ENCODE measurements around the gene IRF2BPL. TPM values are rescaled to one million over a fixed set of nuclear protein-coding genes. Genes with fewer than 3 reads are reported as not detected.

The IRF2BPL gene
- total RNA-seq, 2 donors from 2014 or later = 113 to 141 TPM

DNA sequence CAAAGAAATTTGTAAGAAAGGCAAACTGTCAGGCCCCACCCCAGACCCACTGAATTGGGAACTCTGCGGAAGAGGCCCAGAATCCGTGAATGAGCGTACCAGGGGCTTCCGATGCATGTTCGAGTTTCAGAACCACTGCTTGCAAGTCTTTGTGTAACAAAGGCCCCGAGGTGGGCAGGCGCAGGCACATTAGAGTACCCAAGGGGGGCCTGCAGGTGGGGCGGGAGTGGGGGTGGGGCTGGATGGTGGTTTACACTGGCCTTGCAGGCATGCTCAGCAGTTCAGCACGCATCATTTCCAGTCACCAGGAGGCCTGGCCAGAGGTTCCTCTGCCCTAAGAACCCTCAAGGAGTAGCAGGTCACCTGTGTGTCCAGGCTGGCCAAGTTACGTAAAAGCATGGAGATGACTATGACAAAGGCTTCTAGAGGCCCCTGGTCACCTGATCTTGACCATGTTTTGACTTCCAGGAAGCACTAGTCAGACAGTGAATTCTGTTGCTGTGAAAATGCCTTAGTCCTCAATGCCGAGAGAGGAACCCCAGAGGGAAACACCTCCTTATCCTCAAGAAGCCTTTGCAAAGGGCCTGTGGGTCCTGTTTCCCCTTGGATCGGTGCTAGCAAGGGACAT, 33.2 kb upstream of the IRF2BPL start:
- H3K36me3 ChIP-seq = no peaks in the 10 kb centered on the region
- H3K4me3 ChIP-seq = no peak overlapping the region
- intact Hi-C loops (cut with DNase I) = no loop called here
- H3K4me1 ChIP-seq (replicated peaks) = no peaks in the 10 kb centered on the region
- H3K27ac ChIP-seq = no peak overlapping the region
- H3K9me3 ChIP-seq = no peaks in the 10 kb centered on the region
- no peaks in the 10 kb centered on the region for H3K27me3 ChIP-seq (replicated peaks; ENCODE audit: insufficient read depth)
- DNase-seq (ENCODE audit: low spot score) = no peak
- TF ChIP-seq, protein P1, sequence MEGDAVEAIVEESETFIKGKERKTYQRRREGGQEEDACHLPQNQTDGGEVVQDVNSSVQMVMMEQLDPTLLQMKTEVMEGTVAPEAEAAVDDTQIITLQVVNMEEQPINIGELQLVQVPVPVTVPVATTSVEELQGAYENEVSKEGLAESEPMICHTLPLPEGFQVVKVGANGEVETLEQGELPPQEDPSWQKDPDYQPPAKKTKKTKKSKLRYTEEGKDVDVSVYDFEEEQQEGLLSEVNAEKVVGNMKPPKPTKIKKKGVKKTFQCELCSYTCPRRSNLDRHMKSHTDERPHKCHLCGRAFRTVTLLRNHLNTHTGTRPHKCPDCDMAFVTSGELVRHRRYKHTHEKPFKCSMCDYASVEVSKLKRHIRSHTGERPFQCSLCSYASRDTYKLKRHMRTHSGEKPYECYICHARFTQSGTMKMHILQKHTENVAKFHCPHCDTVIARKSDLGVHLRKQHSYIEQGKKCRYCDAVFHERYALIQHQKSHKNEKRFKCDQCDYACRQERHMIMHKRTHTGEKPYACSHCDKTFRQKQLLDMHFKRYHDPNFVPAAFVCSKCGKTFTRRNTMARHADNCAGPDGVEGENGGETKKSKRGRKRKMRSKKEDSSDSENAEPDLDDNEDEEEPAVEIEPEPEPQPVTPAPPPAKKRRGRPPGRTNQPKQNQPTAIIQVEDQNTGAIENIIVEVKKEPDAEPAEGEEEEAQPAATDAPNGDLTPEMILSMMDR (IDR thresholded peaks at IDR 0.05) = no peak
- TF ChIP-seq POLR2A (IDR thresholded peaks at IDR 0.05) = no peak
- TF ChIP-seq POLR2AphosphoS5 (IDR thresholded peaks at IDR 0.05) = no peak
- 91% methylated on average over 12 of the region's 12 CpGs for WGBS

- H3K4me3 ChIP-seq = no peak overlapping the region
- H3K36me3 ChIP-seq = no peaks in the 10 kb centered on the region
- H3K4me1 ChIP-seq (replicated peaks) = no peaks in the 10 kb centered on the region
- no peaks in the 10 kb centered on the region for H3K27me3 ChIP-seq (replicated peaks; ENCODE audit: insufficient read depth)
- DNase-seq (ENCODE audit: low spot score) = no peak
- H3K9me3 ChIP-seq = no peaks in the 10 kb centered on the region
- intact Hi-C loops (cut with DNase I) = no loop called here
- no peak overlapping the region for H3K27ac ChIP-seq
- 74% methylated on average over 11 of the region's 12 CpGs for WGBS
- TF ChIP-seq, protein P1 (IDR thresholded peaks at IDR 0.05) = no peak
- TF ChIP-seq POLR2A (IDR thresholded peaks at IDR 0.05) (no peak), POLR2AphosphoS5 (IDR thresholded peaks at IDR 0.05) (no peak)
Measured at GRCh38 chr14:77059276-77059915, 30.9 kb upstream of the IRF2BPL start.

GRCh38 chr14:77058785-77059184, 30.3 kb upstream of the IRF2BPL start:
- Histone ChIP-seq H3K9me3 (no peaks in the 10 kb centered on the region), H3K27ac (no peak overlapping the region), H3K4me3 (no peak overlapping the region), H3K36me3 (no peaks in the 10 kb centered on the region), H3K4me1 (replicated peaks) (no peaks in the 10 kb centered on the region), H3K27me3 (replicated peaks; ENCODE audit: insufficient read depth) (no peaks in the 10 kb centered on the region)
- 86% methylated on average over 9 of the region's 9 CpGs for WGBS
- TF ChIP-seq, protein P1 (IDR thresholded peaks at IDR 0.05) = no peak
- no peak for TF ChIP-seq POLR2AphosphoS5 (IDR thresholded peaks at IDR 0.05)
- TF ChIP-seq POLR2A (IDR thresholded peaks at IDR 0.05) = no peak
- DNase-seq (ENCODE audit: low spot score) = no peak
- intact Hi-C loops (cut with DNase I) = no loop called here

- no peak overlapping the region for H3K4me3 ChIP-seq
- no peaks in the 10 kb centered on the region for H3K27me3 ChIP-seq (replicated peaks; ENCODE audit: insufficient read depth)
- peaks cover under 1% of the 10 kb centered on the region for H3K4me1 ChIP-seq (replicated peaks)
- no peaks in the 10 kb centered on the region for H3K9me3 ChIP-seq
- intact Hi-C loops (cut with DNase I) = no loop called here
- H3K27ac ChIP-seq = no peak overlapping the region
- WGBS = 93% methylated on average over 9 of the region's 9 CpGs
- no peak for DNase-seq (ENCODE audit: low spot score)
- TF ChIP-seq POLR2AphosphoS5 (IDR thresholded peaks at IDR 0.05) (no peak), POLR2A (IDR thresholded peaks at IDR 0.05) (no peak)
- TF ChIP-seq, protein P1 (IDR thresholded peaks at IDR 0.05) = no peak
- H3K36me3 ChIP-seq = no peaks in the 10 kb centered on the region
Measured at GRCh38 chr14:77058117-77058516, 29.6 kb upstream of the IRF2BPL start.

- Histone ChIP-seq H3K4me1 (replicated peaks) (peaks cover 4% of the 10 kb centered on the region), H3K36me3 (no peaks in the 10 kb centered on the region), H3K4me3 (no peak overlapping the region), H3K27me3 (replicated peaks; ENCODE audit: insufficient read depth) (no peaks in the 10 kb centered on the region), H3K9me3 (no peaks in the 10 kb centered on the region), H3K27ac (no peak overlapping the region)
- WGBS = 83% methylated on average over 3 of the region's 3 CpGs
- intact Hi-C loops (cut with DNase I) = no loop called here
- no peak for TF ChIP-seq POLR2AphosphoS5 (IDR thresholded peaks at IDR 0.05)
- no peak for TF ChIP-seq POLR2A (IDR thresholded peaks at IDR 0.05)
- TF ChIP-seq, protein P1 (IDR thresholded peaks at IDR 0.05) = no peak
- DNase-seq (ENCODE audit: low spot score) = no peak
Measured at GRCh38 chr14:77055981-77056380, 27.5 kb upstream of the IRF2BPL start.

Measured in prostate gland (tissue), 2 donors.